GM12878 (cell line): ENCODE results near the gene MVB12B. TPM values are rescaled to one million over a fixed set of nuclear protein-coding genes. Genes with fewer than 3 reads are reported as not detected.

Source experiments
- ATAC-seq: fragments of 200-7000 bp; cut with Tn5 transposase; 3 replicates; pipeline ENCODE4 v1.9.1; 2020; ENCODE audit warnings: mild to moderate bottlenecking, moderate library complexity
- BruUV-seq: library from RNA; stranded (reverse); fragments of 400-500 nt; replicated peaks from 2 replicates; lab custom pipeline; 2021; lab: Mats Ljungman, UMichigan
- CTCF ChIA-PET: fragments of 300-600 bp; sonication (Branson Sonifier 250); formaldehyde crosslinking; extraction: SDS; loops from one replicate; lab custom pipeline; 2021; ENCODE audit warnings: inconsistent platforms; lab: Yijun Ruan, JAX
- POLR2A ChIA-PET: fragments of 350-600 bp; formaldehyde crosslinking; extraction: SDS; loops from one replicate; lab custom pipeline; 2021; ENCODE audit warnings: inconsistent platforms; lab: Charles Lee
- RAD21 ChIA-PET: fragments of 300-600 bp; sonication (Branson Sonifier 250); formaldehyde crosslinking; loops from one replicate; lab custom pipeline; 2023; ENCODE audit warnings: antibody characterized with exemption; ENCODE audit not compliant: unreplicated experiment; lab: Charles Lee
- SMC1A ChIA-PET: fragments of 300-600 bp; sonication (Branson Sonifier 250); formaldehyde crosslinking; loops from one replicate; lab custom pipeline; 2023; ENCODE audit not compliant: unreplicated experiment, uncharacterized antibody; lab: Charles Lee
- DNase-seq: peaks from one replicate; pipeline ENCODE4 v3.0.0-alpha.2; 2011; ENCODE audit warnings: low read depth, low spot score
- FAIRE-seq: peaks from 3 replicates; lab custom pipeline; 2011; peaks lifted over from hg19 to GRCh38; lab: Jason Lieb, UNC
- H2AFZ ChIP-seq: 2 replicates; pipeline ENCODE4 v1.6.0; 2011; ENCODE audit warnings: low read depth, low read length, control low read depth; ENCODE audit not compliant: control insufficient read depth
- H3K27ac ChIP-seq: 2 replicates; pipeline ENCODE4 v1.5.1; 2011; ENCODE audit warnings: control low read depth; ENCODE audit not compliant: control insufficient read depth, insufficient read depth
- H3K27me3 ChIP-seq, 2 experiments: replicated peaks in 1 of 2; 2 replicates each; pipeline versions ENCODE4 v1.6.0 to v1.6.1; 2011; ENCODE audit warnings: low read length in 1 of 2; ENCODE audit not compliant: control insufficient read depth in 2 of 2, insufficient read depth in 2 of 2
- H3K36me3 ChIP-seq, 2 experiments: 2 replicates each; pipeline ENCODE4 v1.5.1; 2011; ENCODE audit warnings: low read length in 1 of 2; ENCODE audit not compliant: control insufficient read depth in 2 of 2, insufficient read depth in 2 of 2
- H3K4me1 ChIP-seq: 2 replicates; pipeline ENCODE4 v1.6.1; 2011; ENCODE audit warnings: mild to moderate bottlenecking, low read length, moderate library complexity, mixed read lengths; ENCODE audit not compliant: control insufficient read depth, insufficient read depth
- H3K4me2 ChIP-seq: 2 replicates; pipeline ENCODE4 v1.6.0; 2011; ENCODE audit warnings: control low read depth; ENCODE audit not compliant: control insufficient read depth, insufficient read depth
- H3K4me3 ChIP-seq: fragments of 200-600 bp; sonication (generic); 2 replicates; pipeline ENCODE4 v1.5.1; 2016
- H3K79me2 ChIP-seq: 2 replicates; pipeline ENCODE4 v1.6.0; 2011; ENCODE audit warnings: low read length; ENCODE audit not compliant: control insufficient read depth, insufficient read depth
- H3K9ac ChIP-seq: 2 replicates; pipeline ENCODE4 v1.8.0; 2011; ENCODE audit warnings: low read length, control low read depth, mixed read lengths; ENCODE audit not compliant: control insufficient read depth, insufficient read depth
- H3K9me3 ChIP-seq: replicated peaks from 3 replicates; pipeline ENCODE4 v1.5.1; 2011; ENCODE audit warnings: mild to moderate bottlenecking, low read length; ENCODE audit not compliant: control insufficient read depth, insufficient read depth
- H4K20me1 ChIP-seq: 2 replicates; pipeline ENCODE4 v1.6.0; 2011; ENCODE audit not compliant: control insufficient read depth, insufficient read depth
- ATF7 ChIP-seq: fragments of 450-650 bp; IDR thresholded peaks from 2 replicates; pipeline ENCODE4 v1.6.1; 2016; ENCODE audit warnings: low read depth, mild to moderate bottlenecking
- BCL11A ChIP-seq: IDR thresholded peaks from 2 replicates; pipeline ENCODE4 v1.6.1; 2011; ENCODE audit warnings: low read depth, low read length
- BHLHE40 ChIP-seq, 2 experiments: fragments of 450-650 bp in 1 of 2; IDR thresholded peaks; 2 replicates each; pipeline ENCODE4 v1.6.1; 2011 to 2017; ENCODE audit warnings: low read depth in 2 of 2, borderline replicate concordance in 1 of 2, improper control_type of control experiment in 1 of 2, low read length in 1 of 2, mild to moderate bottlenecking in 1 of 2
- CREM ChIP-seq: IDR thresholded peaks from 2 replicates; pipeline ENCODE4 v1.6.1; 2014; ENCODE audit warnings: antibody characterized with exemption, low read depth
- DPF2 ChIP-seq: fragments of 450-650 bp; IDR thresholded peaks from 2 replicates; pipeline ENCODE4 v1.6.1; 2017; ENCODE audit warnings: mild to moderate bottlenecking
- FOXM1 ChIP-seq: IDR thresholded peaks from 2 replicates; pipeline ENCODE4 v1.6.1; 2012; ENCODE audit warnings: low read depth, mild to moderate bottlenecking, inconsistent platforms, low read length, moderate library complexity
- IKZF1 ChIP-seq: fragments of 450-650 bp; conservative IDR thresholded peaks from 2 replicates; pipeline ENCODE4 v1.6.1; 2017; ENCODE audit warnings: antibody characterized with exemption, mild to moderate bottlenecking
- IKZF2 ChIP-seq, 2 experiments: fragments of 450-650 bp; IDR thresholded peaks; 2 replicates each; pipeline ENCODE4 v1.6.1; 2017; ENCODE audit warnings: mild to moderate bottlenecking in 2 of 2, moderate library complexity in 2 of 2
- JUNB ChIP-seq: IDR thresholded peaks from 2 replicates; pipeline ENCODE4 v1.6.1; 2016; ENCODE audit warnings: antibody characterized with exemption, mild to moderate bottlenecking
- MEF2B ChIP-seq: fragments of 450-650 bp; IDR thresholded peaks from 2 replicates; pipeline ENCODE4 v1.6.1; 2018; ENCODE audit warnings: mild to moderate bottlenecking, moderate library complexity; ENCODE audit not compliant: partially characterized antibody, poor library complexity, severe bottlenecking
- MLLT1 ChIP-seq: fragments of 450-650 bp; IDR thresholded peaks from 2 replicates; pipeline ENCODE4 v1.6.1; 2016; ENCODE audit warnings: mild to moderate bottlenecking
- MTA2 ChIP-seq: fragments of 450-650 bp; IDR thresholded peaks from 2 replicates; pipeline ENCODE4 v1.6.1; 2016; ENCODE audit warnings: low read depth, mild to moderate bottlenecking, moderate library complexity
- PAX5 ChIP-seq: IDR thresholded peaks from 2 replicates; pipeline ENCODE4 v1.6.1; 2011; ENCODE audit warnings: low read depth, low read length, borderline replicate concordance
- POU2F2 ChIP-seq: IDR thresholded peaks from 3 replicates; pipeline ENCODE4 v1.6.1; 2011; ENCODE audit warnings: low read depth, mild to moderate bottlenecking, low read length, borderline replicate concordance
- RAD51 ChIP-seq: fragments of 450-650 bp; IDR thresholded peaks from 2 replicates; pipeline ENCODE4 v1.6.1; 2016; ENCODE audit warnings: moderate library complexity, mild to moderate bottlenecking, inconsistent platforms
- RUNX3 ChIP-seq: IDR thresholded peaks from 2 replicates; pipeline ENCODE4 v1.6.1; 2012; ENCODE audit warnings: low read length, inconsistent platforms
- SMAD5 ChIP-seq: IDR thresholded peaks from 2 replicates; pipeline ENCODE4 v1.6.1; 2016; ENCODE audit warnings: antibody characterized with exemption, low read depth
- SP1 ChIP-seq: IDR thresholded peaks from one replicate; pipeline ENCODE4 v1.6.1; 2011; ENCODE audit warnings: low read depth, low read length
- SUZ12 ChIP-seq: fragments of 200-600 bp; sonication (generic); IDR thresholded peaks from one replicate; pipeline ENCODE4 v1.6.1; 2018; ENCODE audit warnings: antibody characterized with exemption, mild to moderate bottlenecking; ENCODE audit not compliant: unreplicated experiment
- TBL1XR1 ChIP-seq: IDR thresholded peaks from 2 replicates; pipeline ENCODE4 v1.6.1; 2012; ENCODE audit warnings: low read depth, low read length, improper control_type of control experiment
- ZNF24 ChIP-seq: fragments of 450-650 bp; IDR thresholded peaks from 2 replicates; pipeline ENCODE4 v1.6.1; 2017; ENCODE audit warnings: antibody characterized with exemption, mild to moderate bottlenecking
- whole genome bisulfite sequencing: methylation state at CpG from one replicate; pipeline ENCODE4 v1.1.6; 2016; ENCODE audit warnings: low lambda C conversion rate; ENCODE audit not compliant: insufficient replicate concordance, insufficient coverage; ENCODE audit errors: missing lambda C conversion rate; 5-methylcytosine and 5-hydroxymethylcytosine counted together
- in situ Hi-C: fragments of 300-500 bp; cut with MboI; formaldehyde crosslinking; loops from 9 replicates; pipeline ENCODE4 v1.14.3; 2018; ENCODE audit warnings: mixed read lengths
- intact Hi-C: fragments of 100-400 bp; cut with micrococcal nuclease; formaldehyde crosslinking; loops from one replicate; pipeline ENCODE4 v1.14.2; 2022; ENCODE audit not compliant: unreplicated experiment
- polyA plus RNA-seq, 11 experiments: library from polyadenylated mRNA; depleted of rRNA in 4 of 11; unstranded in 6 of 11; stranded (reverse) in 5 of 11; fragments of >200 nt; fragmentation: Nextera tagmentation in 4 of 11; fragmentation: Illumina TruSeq in 1 of 11; extraction: Ambion mirVana in 4 of 11; extraction: Trizol in 1 of 11; gene quantifications; 1 replicate in 1 of 11; 2 replicates in 10 of 11; pipeline versions ENCODE4 v1.2.1 to v1.2.3, GENCODE V29; 2011 to 2016; ENCODE audit warnings: inconsistent platforms in 2 of 11, missing spikeins in 2 of 11, low read depth in 1 of 11
- total RNA-seq, 4 experiments: library from RNA; depleted of rRNA in 3 of 4; stranded (reverse); fragments of >200 nt in 3 of 4; fragmentation: Illumina TruSeq in 1 of 4; extraction: Trizol in 1 of 4; gene quantifications; 2 replicates each; pipeline versions ENCODE4 v1.2.1 to v1.2.3, GENCODE V29; 2013 to 2021
- TF ChIP-seq, protein P1 (sequence below): IDR thresholded peaks from 2 replicates; pipeline ENCODE4 v1.6.1; 2012; ENCODE audit warnings: low read length, inconsistent platforms

Gene MVB12B
- total and polyA plus RNA-seq, 10 of the 15 experiments (the other 5 are each of a cell fraction or from before 2014, with no cell fraction given), result 0.08 TPM; not detected in 9

- Histone ChIP-seq H3K9ac (no peak overlapping the region), H3K4me3 (no peak overlapping the region)
- intact Hi-C loops, result loop anchor here (5.0 kb wide), 3 partner anchors 80 to 990 kb away; no protein-coding TSS in a partner anchor
- TF ChIP-seq TBL1XR1, result no peak
- TF ChIP-seq SMAD5, result no peak
- 0 out of 2 replicates have a peak, but pooled peaks have one; percentile 28 for TF ChIP-seq CREM
- TF ChIP-seq JUNB, result peak; percentile 64
- TF ChIP-seq IKZF2 (IDR thresholded peaks at IDR 0.05), result peak; percentile 39 to 62; a peak in 3 of 4 replicates
- TF ChIP-seq FOXM1, result 0 out of 2 replicates have a peak, but pooled peaks have one; percentile 39
- TF ChIP-seq SUZ12, result no peak
- peak in 1 of 2 experiments; percentile 50; a peak in 2 of 4 replicates for TF ChIP-seq BHLHE40 (IDR thresholded peaks at IDR 0.05; ENCODE audit: borderline replicate concordance in 1 of 2, low read depth in 2 of 2, low read length in 1 of 2)
- peak; percentile 89 for TF ChIP-seq RUNX3
- peak; percentile 61; the same call in 1 of the 3 replicates for TF ChIP-seq POU2F2
- TF ChIP-seq IKZF1, result peak; percentile 66
- no peak for TF ChIP-seq RAD51
- no peak for TF ChIP-seq ZNF24
- no peak for TF ChIP-seq SP1
- TF ChIP-seq ATF7, result peak; percentile 50; the same call in 1 of the 2 replicates
- TF ChIP-seq MLLT1, result 0 out of 2 replicates have a peak, but pooled peaks have one; percentile 40
- TF ChIP-seq MEF2B, result no peak
- TF ChIP-seq, protein P1, sequence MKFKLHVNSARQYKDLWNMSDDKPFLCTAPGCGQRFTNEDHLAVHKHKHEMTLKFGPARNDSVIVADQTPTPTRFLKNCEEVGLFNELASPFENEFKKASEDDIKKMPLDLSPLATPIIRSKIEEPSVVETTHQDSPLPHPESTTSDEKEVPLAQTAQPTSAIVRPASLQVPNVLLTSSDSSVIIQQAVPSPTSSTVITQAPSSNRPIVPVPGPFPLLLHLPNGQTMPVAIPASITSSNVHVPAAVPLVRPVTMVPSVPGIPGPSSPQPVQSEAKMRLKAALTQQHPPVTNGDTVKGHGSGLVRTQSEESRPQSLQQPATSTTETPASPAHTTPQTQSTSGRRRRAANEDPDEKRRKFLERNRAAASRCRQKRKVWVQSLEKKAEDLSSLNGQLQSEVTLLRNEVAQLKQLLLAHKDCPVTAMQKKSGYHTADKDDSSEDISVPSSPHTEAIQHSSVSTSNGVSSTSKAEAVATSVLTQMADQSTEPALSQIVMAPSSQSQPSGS, result peak; percentile 48; the same call in 1 of the 2 replicates
- peak; percentile 79 for TF ChIP-seq MTA2
- TF ChIP-seq BCL11A, result peak; percentile 79; the same call in 1 of the 2 replicates
- peak; percentile 71; the same call in 1 of the 2 replicates for TF ChIP-seq PAX5
- TF ChIP-seq DPF2, result peak; percentile 80; the same call in 1 of the 2 replicates
Measured at GRCh38 chr9:126397056-126397455, 70.4 kb downstream of the MVB12B start.

More at GRCh38 chr9:126397056-126397455, 70.4 kb downstream of the MVB12B start:
- no peaks in the 10 kb centered on the region for H3K36me3 ChIP-seq
- RAD21 ChIA-PET, result interaction anchor here (1.0 to 3.8 kb wide), 4 partner anchors 17 to 989 kb away, joined by 3 to 26 read pairs (median 4); no protein-coding TSS in a partner anchor
- WGBS, result 0% methylated on average over 5 of the region's 5 CpGs
- DNase-seq (peak; percentile 54), FAIRE-seq (no peak), ATAC-seq (peak; percentile 94)
- no peak overlapping the region for H3K27ac ChIP-seq
- H2AFZ ChIP-seq, result no peak overlapping the region
- POLR2A ChIA-PET, result no interaction called here
- in situ Hi-C loops, result loop anchor here (5.0 kb wide), 1 partner anchor 990 kb away; no protein-coding TSS in a partner anchor
- no peak overlapping the region for H3K4me2 ChIP-seq
- H3K9me3 ChIP-seq, result no peaks in the 10 kb centered on the region
- peaks cover 5% of the 10 kb centered on the region for H3K4me1 ChIP-seq
- no peaks in the 10 kb centered on the region; the same call in none of the 2 replicates for H4K20me1 ChIP-seq
- CTCF ChIA-PET, result interaction anchor here (0.7 to 2.7 kb wide), 8 partner anchors 17 to 989 kb away, joined by 3 to 34 read pairs (median 4); no protein-coding TSS in a partner anchor
- H3K79me2 ChIP-seq, result no peaks in the 10 kb centered on the region
- peaks cover 1 to 9% of the 10 kb centered on the region in 2 experiments for H3K27me3 ChIP-seq
- no TSS peak for BruUV-seq
- SMC1A ChIA-PET, result interaction anchor here (1.3 to 2.0 kb wide), 4 partner anchors 11 to 989 kb away, joined by 3 to 15 read pairs (median 5); no protein-coding TSS in a partner anchor
